Mesothelial cell of epicardium (in vitro differentiated cells): Measurements from ENCODE around the gene ZNF503. TPM values are rescaled to one million over a fixed set of nuclear protein-coding genes. Genes with fewer than 3 reads are reported as not detected.
"Not testable (repeated sequence)": the region's sequence is repeated elsewhere in the genome, so short reads cannot be mapped to it uniquely, and the experiment has no call there.

Experiments
- DNase-seq, 2 experiments: peaks; one replicate each; pipeline ENCODE4 v3.0.0; 2021; ENCODE audit warnings: low spot score in 2 of 2; ENCODE audit not compliant: unreplicated experiment in 2 of 2
- H3K27ac Mint-ChIP-seq: 2 replicates; pipeline ENCODE4 v1.8.0; 2021; ENCODE audit warnings: mixed read lengths
- H3K27me3 Mint-ChIP-seq: 2 replicates; pipeline ENCODE4 v1.8.0; 2021; ENCODE audit warnings: low read depth, mixed read lengths
- H3K36me3 Mint-ChIP-seq: 2 replicates; pipeline ENCODE4 v1.8.0; 2021; ENCODE audit warnings: mixed read lengths
- H3K4me1 Mint-ChIP-seq: 2 replicates; pipeline ENCODE4 v1.8.0; 2021; ENCODE audit warnings: mixed read lengths
- H3K4me3 Mint-ChIP-seq: 2 replicates; pipeline ENCODE4 v1.8.0; 2021; ENCODE audit warnings: mild to moderate bottlenecking, moderate library complexity, mixed read lengths
- H3K9me3 Mint-ChIP-seq: 2 replicates; pipeline ENCODE4 v1.8.0; 2021; ENCODE audit warnings: mixed read lengths
- total RNA-seq: library from RNA; stranded (reverse); gene quantifications from 3 replicates; pipeline ENCODE4 v1.2.1, GENCODE V29; 2021
- TF ChIP-seq, protein P1 (sequence below): fragments of 200-600 bp; sonication (generic); IDR thresholded peaks from one replicate; pipeline ENCODE4 v1.5.0; 2021; ENCODE audit warnings: antibody characterized with exemption; ENCODE audit not compliant: unreplicated experiment

ZNF503 gene
- total RNA-seq, 1 donor from 2014 or later, result 58.3 TPM

DNA sequence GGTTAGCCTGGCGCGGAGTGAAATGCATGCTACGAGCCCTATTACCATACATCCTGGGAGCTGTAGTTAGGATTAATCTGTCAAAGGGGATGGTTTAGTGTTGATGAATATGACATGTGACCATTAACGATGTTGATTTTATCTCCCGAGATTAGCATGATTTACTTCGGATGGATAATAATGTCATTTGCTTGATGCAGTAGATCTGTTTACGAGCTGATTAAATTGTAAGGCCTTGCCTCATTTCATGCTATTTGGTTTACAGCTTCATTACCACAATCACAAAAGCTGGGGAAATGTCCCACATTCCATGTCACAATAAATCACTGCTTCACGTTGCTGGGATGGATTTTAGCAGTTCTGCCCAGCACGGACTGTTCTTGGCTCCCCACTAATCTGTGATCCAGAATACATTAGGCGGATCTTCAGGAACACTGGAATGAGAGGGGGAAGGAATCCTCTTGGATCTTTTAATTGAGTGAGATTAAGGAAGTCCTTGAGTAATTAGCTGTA is 22.3 kb downstream of the ZNF503 start:
- Mint-ChIP-seq H3K27me3 (peaks cover 86% of the 10 kb centered on the region), H3K4me3 (no peak overlapping the region), H3K4me1 (peaks cover 15% of the 10 kb centered on the region), H3K9me3 (no peaks in the 10 kb centered on the region), H3K27ac (no peak overlapping the region), H3K36me3 (peaks cover 2% of the 10 kb centered on the region)
- TF ChIP-seq, protein P1, sequence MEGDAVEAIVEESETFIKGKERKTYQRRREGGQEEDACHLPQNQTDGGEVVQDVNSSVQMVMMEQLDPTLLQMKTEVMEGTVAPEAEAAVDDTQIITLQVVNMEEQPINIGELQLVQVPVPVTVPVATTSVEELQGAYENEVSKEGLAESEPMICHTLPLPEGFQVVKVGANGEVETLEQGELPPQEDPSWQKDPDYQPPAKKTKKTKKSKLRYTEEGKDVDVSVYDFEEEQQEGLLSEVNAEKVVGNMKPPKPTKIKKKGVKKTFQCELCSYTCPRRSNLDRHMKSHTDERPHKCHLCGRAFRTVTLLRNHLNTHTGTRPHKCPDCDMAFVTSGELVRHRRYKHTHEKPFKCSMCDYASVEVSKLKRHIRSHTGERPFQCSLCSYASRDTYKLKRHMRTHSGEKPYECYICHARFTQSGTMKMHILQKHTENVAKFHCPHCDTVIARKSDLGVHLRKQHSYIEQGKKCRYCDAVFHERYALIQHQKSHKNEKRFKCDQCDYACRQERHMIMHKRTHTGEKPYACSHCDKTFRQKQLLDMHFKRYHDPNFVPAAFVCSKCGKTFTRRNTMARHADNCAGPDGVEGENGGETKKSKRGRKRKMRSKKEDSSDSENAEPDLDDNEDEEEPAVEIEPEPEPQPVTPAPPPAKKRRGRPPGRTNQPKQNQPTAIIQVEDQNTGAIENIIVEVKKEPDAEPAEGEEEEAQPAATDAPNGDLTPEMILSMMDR, result no peak
- DNase-seq, result no peak

DNA sequence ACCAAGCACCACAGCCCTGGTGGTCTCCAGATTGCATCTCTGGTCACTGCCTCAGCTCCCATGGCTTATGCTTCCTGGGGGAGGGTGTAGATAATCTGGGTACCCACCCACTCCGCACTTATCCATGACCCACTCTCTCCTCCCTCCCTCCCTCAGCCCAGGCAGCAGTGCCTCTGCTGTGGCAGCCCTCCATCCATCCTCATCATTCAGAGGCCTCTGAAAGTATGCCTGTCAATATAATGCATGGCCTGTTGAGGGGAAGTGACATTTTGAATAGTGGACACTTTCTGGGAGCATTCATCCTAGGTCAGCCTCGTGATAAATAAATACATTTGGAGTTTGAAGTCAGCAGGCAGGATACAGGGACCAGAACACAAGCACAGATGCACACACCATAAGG is 23.2 kb downstream of the ZNF503 start:
- Mint-ChIP-seq H3K4me3 (no peak overlapping the region), H3K9me3 (no peaks in the 10 kb centered on the region), H3K27ac (no peak overlapping the region), H3K36me3 (peaks cover 2% of the 10 kb centered on the region), H3K27me3 (peaks cover 86% of the 10 kb centered on the region), H3K4me1 (peaks cover 15% of the 10 kb centered on the region)
- TF ChIP-seq, protein P1, result no peak
- no peak for DNase-seq

DNA sequence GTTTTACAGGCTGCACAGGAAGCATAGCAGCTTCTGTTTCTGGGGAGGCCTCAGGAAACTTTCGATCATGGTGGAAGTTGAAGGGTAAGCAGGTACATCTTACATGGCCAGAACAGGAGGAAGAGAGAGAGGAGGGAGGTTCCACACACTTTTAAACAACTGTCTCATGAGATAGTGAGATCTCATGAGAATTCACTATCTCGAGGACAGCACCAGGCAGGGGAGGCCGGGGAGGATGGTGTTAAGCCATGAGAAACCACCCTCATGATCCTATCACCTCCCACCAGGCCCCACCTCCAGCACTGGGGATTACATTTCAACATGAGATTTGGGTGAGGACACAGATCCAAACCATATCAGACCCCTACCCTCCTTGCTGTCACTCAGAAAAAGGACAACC is 23.7 kb downstream of the ZNF503 start:
- peaks cover 86% of the 10 kb centered on the region for H3K27me3 Mint-ChIP-seq
- no peak for DNase-seq
- H3K4me3 Mint-ChIP-seq, result no peak overlapping the region
- peaks cover under 1% of the 10 kb centered on the region for H3K36me3 Mint-ChIP-seq
- H3K27ac Mint-ChIP-seq, result no peak overlapping the region
- no peaks in the 10 kb centered on the region for H3K9me3 Mint-ChIP-seq
- peaks cover 15% of the 10 kb centered on the region for H3K4me1 Mint-ChIP-seq
- TF ChIP-seq, protein P1, result no peak

DNA sequence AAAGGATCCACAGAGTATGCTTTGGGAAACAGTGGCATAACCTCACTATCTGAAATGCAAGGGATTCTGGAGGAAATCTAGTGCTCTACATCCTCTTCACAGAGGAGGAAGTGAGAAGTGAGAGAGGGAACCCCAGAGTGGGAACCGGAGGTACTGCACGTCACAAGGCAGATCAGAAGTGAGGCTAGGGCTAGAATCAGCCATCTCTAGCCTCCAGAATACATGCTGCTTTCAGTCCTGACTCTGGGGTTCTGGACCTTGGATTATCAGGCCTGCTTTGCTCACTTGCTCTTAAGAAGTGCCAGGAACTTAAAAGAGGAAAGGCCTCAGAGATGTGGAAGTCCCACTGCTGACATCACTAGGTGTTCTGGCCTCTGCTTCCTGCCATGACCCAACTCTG is 25.7 kb downstream of the ZNF503 start:
- Mint-ChIP-seq H3K27me3 (peaks cover 89% of the 10 kb centered on the region), H3K27ac (no peak overlapping the region), H3K36me3 (no peaks in the 10 kb centered on the region), H3K4me3 (no peak overlapping the region), H3K9me3 (no peaks in the 10 kb centered on the region), H3K4me1 (peaks cover 15% of the 10 kb centered on the region)
- no peak for DNase-seq
- TF ChIP-seq, protein P1, result no peak

DNA sequence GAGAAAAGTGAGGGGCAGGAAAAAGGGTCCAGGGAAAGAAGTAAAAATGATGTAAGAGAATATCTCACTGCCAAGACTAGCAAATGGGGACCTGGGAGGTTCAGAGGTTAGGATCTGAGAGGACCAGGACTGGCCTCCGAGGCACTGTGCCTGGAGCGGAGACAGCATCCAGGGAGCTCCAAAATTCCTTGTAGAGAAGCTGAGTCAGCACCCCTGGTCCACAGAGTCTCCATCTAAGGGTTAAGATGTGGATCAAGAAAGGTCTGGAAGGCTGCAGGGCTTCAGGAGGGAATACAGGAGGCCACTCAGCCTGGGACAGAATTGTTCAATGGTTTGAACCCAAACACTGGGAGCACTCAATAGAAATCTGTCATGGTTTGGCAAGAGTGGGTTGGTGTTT is 30.6 kb downstream of the ZNF503 start:
- Mint-ChIP-seq H3K9me3 (peaks cover 10% of the 10 kb centered on the region), H3K4me1 (peaks cover 7% of the 10 kb centered on the region), H3K36me3 (peaks cover 2% of the 10 kb centered on the region), H3K27ac (no peak overlapping the region), H3K4me3 (no peak overlapping the region), H3K27me3 (peaks cover 84% of the 10 kb centered on the region)
- DNase-seq, result no peak
- TF ChIP-seq, protein P1, result no peak

DNA sequence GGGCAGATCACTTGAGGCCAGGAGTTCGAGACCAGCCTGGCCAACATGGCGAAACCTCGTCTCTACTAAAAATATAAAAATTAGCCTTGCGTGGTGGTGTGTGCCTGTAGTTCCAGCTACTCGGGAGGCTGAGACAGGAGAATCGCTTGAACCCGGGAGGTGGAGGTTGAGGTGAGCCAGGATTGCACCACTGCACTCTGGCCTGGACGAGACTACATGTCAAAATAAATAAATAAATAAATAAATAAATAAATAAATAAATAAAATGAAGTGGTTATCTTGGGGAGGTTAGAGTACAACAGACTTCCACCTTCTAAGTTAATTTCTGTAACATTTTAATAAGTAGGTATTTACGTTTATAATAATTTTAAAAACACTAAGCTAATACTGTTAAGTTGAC is 31.7 kb downstream of the ZNF503 start:
- peaks cover 84% of the 10 kb centered on the region for H3K27me3 Mint-ChIP-seq
- not testable (repeated sequence) for H3K36me3 Mint-ChIP-seq, H3K9me3 Mint-ChIP-seq, H3K27ac Mint-ChIP-seq, DNase-seq, H3K4me3 Mint-ChIP-seq, H3K4me1 Mint-ChIP-seq
